H1 (cell line): Measurements from ENCODE around the gene LAMP5.

Source experiments
- ATF3 ChIP-seq: IDR thresholded peaks from 2 replicates; pipeline ENCODE4 v1.6.1; 2011; ENCODE audit warnings: low read depth, mild to moderate bottlenecking, low read length; ENCODE audit not compliant: insufficient read depth
- BCL11A ChIP-seq, 2 experiments: IDR thresholded peaks; one replicate each; pipeline ENCODE4 v1.6.1; 2011; ENCODE audit warnings: low read depth in 2 of 2, low read length in 2 of 2, mild to moderate bottlenecking in 2 of 2
- CHD2 ChIP-seq: IDR thresholded peaks from 2 replicates; pipeline ENCODE4 v1.6.1; 2012; ENCODE audit warnings: low read length, improper control_type of control experiment
- CREB1 ChIP-seq: IDR thresholded peaks from 2 replicates; pipeline ENCODE4 v1.6.1; 2012; ENCODE audit warnings: inconsistent platforms
- EGR1 ChIP-seq: IDR thresholded peaks from 2 replicates; pipeline ENCODE4 v1.6.1; 2011; ENCODE audit warnings: low read depth, low read length, borderline replicate concordance
- FOSL1 ChIP-seq: IDR thresholded peaks from 2 replicates; pipeline ENCODE4 v1.6.1; 2011; ENCODE audit warnings: mild to moderate bottlenecking, low read depth, low read length, moderate library complexity; ENCODE audit not compliant: insufficient read depth
- GABPA ChIP-seq: IDR thresholded peaks from 2 replicates; pipeline ENCODE4 v1.6.1; 2011; ENCODE audit warnings: mild to moderate bottlenecking, low read length, moderate library complexity, borderline replicate concordance; ENCODE audit not compliant: insufficient read depth
- JUN ChIP-seq: IDR thresholded peaks from 2 replicates; pipeline ENCODE4 v1.6.1; 2011; ENCODE audit warnings: low read depth, mild to moderate bottlenecking, improper control_type of control experiment, low read length
- POLR2A ChIP-seq, 2 experiments: IDR thresholded peaks; 1 replicate in 1 of 2; 2 replicates in 1 of 2; pipeline ENCODE4 v1.6.1; 2011; ENCODE audit warnings: low read depth in 2 of 2, low read length in 2 of 2, mild to moderate bottlenecking in 2 of 2; ENCODE audit errors: control extremely low read depth in 1 of 2
- RAD21 ChIP-seq, 2 experiments: IDR thresholded peaks in 1 of 2; conservative IDR thresholded peaks in 1 of 2; 2 replicates each; pipeline ENCODE4 v1.6.1; 2011; ENCODE audit warnings: low read depth in 2 of 2, low read length in 2 of 2, improper control_type of control experiment in 1 of 2, inconsistent platforms in 1 of 2, mild to moderate bottlenecking in 1 of 2, moderate library complexity in 1 of 2
- RBBP5 ChIP-seq: IDR thresholded peaks from 2 replicates; pipeline ENCODE4 v1.7.1; 2012; ENCODE audit warnings: low read depth, mild to moderate bottlenecking, inconsistent platforms, low read length, moderate library complexity, borderline replicate concordance
- SRF ChIP-seq: IDR thresholded peaks from 2 replicates; pipeline ENCODE4 v1.6.1; 2011; ENCODE audit warnings: mild to moderate bottlenecking, low read depth, low read length, moderate library complexity
- TF ChIP-seq, protein P1 (sequence below), 3 experiments: IDR thresholded peaks; 1 replicate in 2 of 3; 2 replicates in 1 of 3; pipeline versions ENCODE4 v1.5.1 to v1.6.1; 2011; ENCODE audit warnings: low read length in 3 of 3, mild to moderate bottlenecking in 3 of 3, inconsistent platforms in 2 of 3, low read depth in 1 of 3, moderate library complexity in 1 of 3; ENCODE audit not compliant: insufficient read depth in 1 of 3; ENCODE audit errors: control extremely low read depth in 1 of 3

- TF ChIP-seq JUN (no peak), SRF (no peak), CREB1 (no peak), EGR1 (no peak), GABPA (no peak), POLR2A (IDR thresholded peaks at IDR 0.05; ENCODE audit: control extremely low read depth in 1 of 2, low read depth in 2 of 2, low read length in 2 of 2) (no peak), FOSL1 (no peak), BCL11A (IDR thresholded peaks at IDR 0.05; ENCODE audit: low read depth in 2 of 2, low read length in 2 of 2) (no peak), RBBP5 (no peak), ATF3 (no peak), CHD2 (no peak), RAD21 (IDR thresholded peaks at IDR 0.05 in 1 of 2, conservative IDR thresholded peaks at IDR 0.05 in 1 of 2; ENCODE audit: low read depth in 2 of 2, low read length in 2 of 2) (no peak)
- TF ChIP-seq, protein P1, sequence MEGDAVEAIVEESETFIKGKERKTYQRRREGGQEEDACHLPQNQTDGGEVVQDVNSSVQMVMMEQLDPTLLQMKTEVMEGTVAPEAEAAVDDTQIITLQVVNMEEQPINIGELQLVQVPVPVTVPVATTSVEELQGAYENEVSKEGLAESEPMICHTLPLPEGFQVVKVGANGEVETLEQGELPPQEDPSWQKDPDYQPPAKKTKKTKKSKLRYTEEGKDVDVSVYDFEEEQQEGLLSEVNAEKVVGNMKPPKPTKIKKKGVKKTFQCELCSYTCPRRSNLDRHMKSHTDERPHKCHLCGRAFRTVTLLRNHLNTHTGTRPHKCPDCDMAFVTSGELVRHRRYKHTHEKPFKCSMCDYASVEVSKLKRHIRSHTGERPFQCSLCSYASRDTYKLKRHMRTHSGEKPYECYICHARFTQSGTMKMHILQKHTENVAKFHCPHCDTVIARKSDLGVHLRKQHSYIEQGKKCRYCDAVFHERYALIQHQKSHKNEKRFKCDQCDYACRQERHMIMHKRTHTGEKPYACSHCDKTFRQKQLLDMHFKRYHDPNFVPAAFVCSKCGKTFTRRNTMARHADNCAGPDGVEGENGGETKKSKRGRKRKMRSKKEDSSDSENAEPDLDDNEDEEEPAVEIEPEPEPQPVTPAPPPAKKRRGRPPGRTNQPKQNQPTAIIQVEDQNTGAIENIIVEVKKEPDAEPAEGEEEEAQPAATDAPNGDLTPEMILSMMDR (IDR thresholded peaks at IDR 0.05; ENCODE audit: control extremely low read depth in 1 of 3, insufficient read depth in 1 of 3, low read depth in 1 of 3, low read length in 3 of 3): no peak
Observed at GRCh38 chr20:9491324-9491723, 23.1 kb upstream of the LAMP5 start.
